GM13976 (cell line): ENCODE results near the gene NEDD4L.

Experiments used
- DNase-seq: peaks from one replicate; pipeline ENCODE4 v3.0.0; 2012; ENCODE audit warnings: low spot score
- CTCF ChIP-seq: IDR thresholded peaks from 2 replicates; pipeline ENCODE4 v1.5.1; 2012; ENCODE audit warnings: borderline replicate concordance, mild to moderate bottlenecking; ENCODE audit not compliant: insufficient read depth; ENCODE audit errors: extremely low read depth, missing control alignments, control extremely low read depth
- in situ Hi-C: fragments of 300-500 bp; cut with MboI; formaldehyde crosslinking; loops from one replicate; pipeline ENCODE4 v1.12.0; 2022; ENCODE audit warnings: low sequenced_read_pairs, mixed read lengths, inconsistent platforms; ENCODE audit not compliant: unreplicated experiment

The NEDD4L gene

GRCh38 chr18:58354791-58355190 lies 310.8 kb downstream of the NEDD4L start:
- no peak for TF ChIP-seq CTCF
- in situ Hi-C loops: no loop called here
- DNase-seq: no peak

- no peak for TF ChIP-seq CTCF
- DNase-seq: no peak
- in situ Hi-C loops: no loop called here
These were observed 311.2 kb downstream of the NEDD4L start for GRCh38 chr18:58355243-58355642.

GRCh38 chr18:58359218-58359617 lies 315.2 kb downstream of the NEDD4L start:
- TF ChIP-seq CTCF: no peak
- no peak for DNase-seq
- in situ Hi-C loops: no loop called here

DNA sequence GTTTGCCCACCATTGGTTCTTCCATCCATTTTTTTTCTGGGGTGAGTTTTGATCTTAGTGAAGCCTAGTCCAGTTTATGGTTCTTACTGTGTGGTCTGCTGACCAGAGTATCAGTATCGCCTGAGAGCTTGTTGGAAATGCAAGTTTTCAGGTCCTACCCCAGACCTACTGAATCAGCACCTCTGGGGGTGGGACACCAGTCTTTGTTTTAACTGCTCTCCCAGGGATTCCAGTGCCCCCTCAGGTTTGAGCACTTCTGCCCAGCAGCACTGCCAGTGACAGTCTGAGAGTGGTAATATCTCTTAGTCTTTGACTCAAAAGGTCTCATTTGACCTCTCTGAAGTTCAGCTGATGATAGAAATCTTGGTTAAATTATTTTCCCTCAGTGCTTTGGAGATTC lies 315.6 kb downstream of the NEDD4L start:
- no peak for DNase-seq
- TF ChIP-seq CTCF: no peak
- in situ Hi-C loops: no loop called here

DNA sequence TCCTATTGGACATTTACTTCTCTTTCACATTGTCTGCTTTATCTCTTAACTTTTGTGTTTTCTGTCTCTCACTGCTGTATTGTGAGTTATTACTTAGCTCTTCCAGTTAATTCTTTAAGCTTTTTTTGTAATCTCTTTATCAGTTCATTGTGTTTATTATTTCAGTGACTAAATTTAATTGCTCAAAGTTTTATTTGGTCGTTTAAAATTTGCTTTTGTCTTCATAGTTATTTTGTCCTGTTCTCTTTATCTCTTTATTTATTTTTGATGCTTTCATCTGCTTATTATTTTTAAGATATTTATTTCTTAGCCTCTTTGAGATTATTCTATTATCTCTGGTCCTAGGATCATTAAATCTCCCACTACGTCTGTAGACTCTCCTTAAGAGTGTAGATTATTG lies 316.3 kb downstream of the NEDD4L start:
- in situ Hi-C loops: no loop called here
- no peak for TF ChIP-seq CTCF
- no peak for DNase-seq

- TF ChIP-seq CTCF: no peak
- no peak for DNase-seq
- in situ Hi-C loops: no loop called here
These were observed 317.2 kb downstream of the NEDD4L start for GRCh38 chr18:58361212-58361611.

DNA sequence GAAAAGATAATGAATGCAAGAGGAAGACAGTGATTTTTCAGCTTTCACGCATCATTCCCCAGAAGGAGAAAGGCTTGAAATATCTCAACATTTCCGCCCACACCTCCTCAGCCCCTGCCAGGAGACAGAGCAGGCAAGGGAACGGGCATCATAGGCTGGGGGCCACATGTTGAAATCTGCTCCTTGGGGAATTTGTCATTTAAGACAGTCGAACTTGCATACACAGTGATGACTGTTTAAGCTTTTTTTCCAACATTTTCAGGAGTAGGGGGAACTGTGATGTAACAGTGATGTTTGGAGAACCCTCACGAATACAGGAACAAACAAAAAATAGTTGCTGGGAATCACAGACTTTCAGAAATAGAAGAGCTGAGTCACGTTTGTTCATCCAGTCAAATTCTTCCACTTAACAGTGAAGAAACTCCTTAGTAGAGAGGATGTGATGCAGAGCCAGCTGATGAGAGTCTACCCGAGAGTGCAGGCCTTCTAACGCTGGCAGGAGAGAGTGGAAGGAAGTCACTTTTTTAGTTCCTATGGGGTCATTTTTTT lies 318.1 kb downstream of the NEDD4L start:
- no peak for DNase-seq
- in situ Hi-C loops: no loop called here
- TF ChIP-seq CTCF: no peak
